Measurements from ENCODE around the gene SERP2.
"Not testable (repeated sequence)": the region's sequence is repeated elsewhere in the genome, so short reads cannot be mapped to it uniquely, and the experiment has no call there.

SERP2 gene

DNA sequence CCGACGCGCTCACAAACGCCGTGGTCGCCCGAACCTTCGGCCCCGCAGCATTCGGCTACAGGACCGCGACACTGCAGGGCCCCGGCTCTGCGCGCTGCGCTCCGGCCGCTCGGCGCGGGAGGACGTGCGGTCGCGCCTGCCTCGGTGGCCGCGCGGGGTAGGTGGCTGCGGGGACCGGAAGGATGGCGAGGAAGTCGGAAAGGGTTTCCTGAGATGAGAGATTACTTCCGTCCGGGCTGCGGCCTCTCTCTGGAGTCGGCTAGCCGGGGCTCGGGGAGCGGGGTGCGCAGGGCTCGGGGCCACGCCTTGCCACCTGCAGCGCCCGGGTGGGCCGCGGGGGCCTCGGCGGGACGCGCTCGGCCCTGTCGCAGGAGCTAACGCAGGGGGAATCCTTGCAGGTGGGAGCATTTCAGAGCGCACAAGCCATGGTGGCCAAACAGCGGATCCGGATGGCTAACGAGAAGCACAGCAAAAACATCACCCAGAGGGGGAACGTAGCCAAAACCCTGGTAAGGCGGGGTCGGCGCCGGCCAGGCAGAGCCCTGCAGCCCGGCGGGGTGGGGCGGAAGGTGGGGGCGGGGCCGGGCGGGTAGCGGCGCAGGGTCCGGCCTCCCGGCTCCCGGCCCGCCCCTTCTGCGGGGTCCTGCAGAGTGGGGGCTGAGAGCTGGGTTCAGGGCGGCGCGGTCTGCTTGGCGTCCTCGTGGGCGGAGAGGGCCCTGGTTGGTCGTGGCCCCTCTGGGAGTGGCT is at the start of gene SERP2:
TSS of gene SERP2 (plus strand) at position 224 of the 747 bp plus-strand sequence. CDS start at position 426, 202 bp downstream.
- DNase-seq (ENCODE audit: low spot score) = no peak
- ChIA-PET POLR2A (ENCODE audit: low non-redundant PET) (no interaction called here), CTCF (no interaction called here)
- no peak within 1 kb of the TSS for H3K27ac ChIP-seq
- TF ChIP-seq, protein P1, sequence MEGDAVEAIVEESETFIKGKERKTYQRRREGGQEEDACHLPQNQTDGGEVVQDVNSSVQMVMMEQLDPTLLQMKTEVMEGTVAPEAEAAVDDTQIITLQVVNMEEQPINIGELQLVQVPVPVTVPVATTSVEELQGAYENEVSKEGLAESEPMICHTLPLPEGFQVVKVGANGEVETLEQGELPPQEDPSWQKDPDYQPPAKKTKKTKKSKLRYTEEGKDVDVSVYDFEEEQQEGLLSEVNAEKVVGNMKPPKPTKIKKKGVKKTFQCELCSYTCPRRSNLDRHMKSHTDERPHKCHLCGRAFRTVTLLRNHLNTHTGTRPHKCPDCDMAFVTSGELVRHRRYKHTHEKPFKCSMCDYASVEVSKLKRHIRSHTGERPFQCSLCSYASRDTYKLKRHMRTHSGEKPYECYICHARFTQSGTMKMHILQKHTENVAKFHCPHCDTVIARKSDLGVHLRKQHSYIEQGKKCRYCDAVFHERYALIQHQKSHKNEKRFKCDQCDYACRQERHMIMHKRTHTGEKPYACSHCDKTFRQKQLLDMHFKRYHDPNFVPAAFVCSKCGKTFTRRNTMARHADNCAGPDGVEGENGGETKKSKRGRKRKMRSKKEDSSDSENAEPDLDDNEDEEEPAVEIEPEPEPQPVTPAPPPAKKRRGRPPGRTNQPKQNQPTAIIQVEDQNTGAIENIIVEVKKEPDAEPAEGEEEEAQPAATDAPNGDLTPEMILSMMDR (conservative IDR thresholded peaks at IDR 0.05; ENCODE audit: low read depth) = no peak

DNA sequence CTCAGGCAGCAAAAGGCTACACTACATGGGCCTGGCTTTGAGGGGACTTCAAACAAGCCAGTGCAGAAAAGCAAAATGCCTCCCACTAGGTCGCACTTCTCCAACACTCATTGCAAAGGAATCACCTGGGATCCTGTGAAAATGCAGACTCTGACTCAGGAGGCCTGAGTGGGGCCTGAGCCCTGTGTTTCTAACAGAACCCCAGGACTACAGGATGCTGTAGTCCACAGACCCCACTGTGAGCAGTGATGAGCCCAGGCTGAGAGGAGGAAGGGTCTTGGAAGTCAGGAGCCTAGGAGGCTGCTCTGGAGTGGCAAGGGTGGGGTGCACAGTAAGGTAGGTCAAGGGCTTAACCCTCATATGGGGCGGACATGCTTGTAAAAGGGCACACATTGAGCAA is 46.7 kb upstream of the SERP2 start:
- H3K27ac ChIP-seq = peak overlapping the region; percentile 12; the same call in 1 of the 2 replicates
- POLR2A ChIA-PET (ENCODE audit: low non-redundant PET) = no interaction called here
- no peak for DNase-seq (ENCODE audit: low spot score)
- CTCF ChIA-PET = no interaction called here
- TF ChIP-seq, protein P1 (conservative IDR thresholded peaks at IDR 0.05; ENCODE audit: low read depth) = no peak

DNA sequence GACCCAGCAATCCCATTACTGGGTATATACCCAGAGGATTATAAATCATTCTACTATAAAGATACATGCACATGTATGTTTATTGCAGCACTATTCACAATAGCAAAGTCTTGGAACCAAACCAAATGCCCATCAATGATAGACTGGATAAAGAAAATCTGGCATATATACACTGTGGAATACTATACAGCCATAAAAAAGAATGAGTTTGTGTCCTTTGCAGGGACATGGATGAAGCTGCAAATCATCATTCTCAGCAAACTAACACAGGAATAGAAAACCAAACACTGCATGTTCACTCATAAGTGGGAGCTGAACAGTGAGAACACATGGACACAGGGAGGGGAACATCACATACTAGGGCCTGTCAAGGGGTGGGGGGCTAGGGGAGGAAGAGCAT is 44.6 kb upstream of the SERP2 start:
- CTCF ChIA-PET; DNase-seq (ENCODE audit: low spot score); POLR2A ChIA-PET (ENCODE audit: low non-redundant PET); H3K27ac ChIP-seq: not testable (repeated sequence)

DNA sequence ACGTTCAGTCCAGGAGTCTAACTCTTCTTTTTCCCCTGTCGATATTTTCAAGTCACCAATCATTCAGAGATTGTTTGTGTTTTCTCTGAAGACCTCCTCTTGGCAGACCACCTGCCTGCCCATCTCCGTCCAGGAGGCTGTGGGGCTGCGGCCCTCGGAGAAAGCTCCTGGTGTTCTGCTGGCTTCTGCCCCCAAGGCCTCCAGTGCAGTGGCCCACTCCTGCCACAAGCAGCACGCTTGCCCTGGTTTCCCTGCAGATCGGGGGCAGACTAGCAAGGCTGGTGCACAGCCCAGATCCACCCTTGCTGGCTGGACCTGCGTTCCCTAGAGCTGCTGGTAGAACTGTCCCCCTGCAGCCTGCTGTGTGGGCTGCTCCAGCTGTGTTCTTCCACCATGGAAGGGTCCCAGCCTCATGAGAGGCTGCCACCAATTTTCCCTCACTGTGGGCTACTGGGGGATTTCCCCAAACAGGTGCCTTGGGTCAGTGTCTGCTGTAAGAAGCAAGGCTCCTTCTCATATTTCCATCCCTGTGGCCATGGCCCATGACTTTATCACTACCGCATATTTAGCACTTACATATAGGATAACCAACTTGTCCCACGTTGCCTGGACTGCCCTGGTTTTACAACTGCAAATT is 43.6 kb upstream of the SERP2 start:
- H3K27ac ChIP-seq = no peak overlapping the region
- DNase-seq (ENCODE audit: low spot score) = no peak
- TF ChIP-seq, protein P1 (conservative IDR thresholded peaks at IDR 0.05; ENCODE audit: low read depth) = no peak
- ChIA-PET POLR2A (ENCODE audit: low non-redundant PET) (no interaction called here), CTCF (no interaction called here)

DNA sequence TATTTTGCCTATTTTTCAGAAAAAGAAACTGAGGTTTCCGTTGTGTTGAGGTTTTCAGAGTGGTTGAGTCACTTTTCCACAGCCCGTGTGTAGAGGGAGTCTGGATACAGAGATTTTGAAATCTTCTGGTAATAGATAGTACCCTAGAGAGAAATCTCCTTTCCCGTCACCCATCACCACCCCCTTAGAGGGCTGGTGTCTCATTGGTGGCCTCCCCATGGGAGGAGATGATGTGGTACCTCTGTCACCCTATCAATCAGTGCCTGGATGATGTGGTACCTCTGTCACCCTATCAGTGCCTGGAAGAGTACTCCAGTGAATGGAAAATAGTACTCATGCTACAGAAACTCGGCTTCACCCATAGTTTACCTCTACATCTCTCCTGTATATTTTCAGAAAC is 42.2 kb upstream of the SERP2 start:
- TF ChIP-seq, protein P1 (conservative IDR thresholded peaks at IDR 0.05; ENCODE audit: low read depth) = no peak
- no peak overlapping the region for H3K27ac ChIP-seq
- POLR2A ChIA-PET (ENCODE audit: low non-redundant PET) = no interaction called here
- no peak for DNase-seq (ENCODE audit: low spot score)
- CTCF ChIA-PET = no interaction called here

DNA sequence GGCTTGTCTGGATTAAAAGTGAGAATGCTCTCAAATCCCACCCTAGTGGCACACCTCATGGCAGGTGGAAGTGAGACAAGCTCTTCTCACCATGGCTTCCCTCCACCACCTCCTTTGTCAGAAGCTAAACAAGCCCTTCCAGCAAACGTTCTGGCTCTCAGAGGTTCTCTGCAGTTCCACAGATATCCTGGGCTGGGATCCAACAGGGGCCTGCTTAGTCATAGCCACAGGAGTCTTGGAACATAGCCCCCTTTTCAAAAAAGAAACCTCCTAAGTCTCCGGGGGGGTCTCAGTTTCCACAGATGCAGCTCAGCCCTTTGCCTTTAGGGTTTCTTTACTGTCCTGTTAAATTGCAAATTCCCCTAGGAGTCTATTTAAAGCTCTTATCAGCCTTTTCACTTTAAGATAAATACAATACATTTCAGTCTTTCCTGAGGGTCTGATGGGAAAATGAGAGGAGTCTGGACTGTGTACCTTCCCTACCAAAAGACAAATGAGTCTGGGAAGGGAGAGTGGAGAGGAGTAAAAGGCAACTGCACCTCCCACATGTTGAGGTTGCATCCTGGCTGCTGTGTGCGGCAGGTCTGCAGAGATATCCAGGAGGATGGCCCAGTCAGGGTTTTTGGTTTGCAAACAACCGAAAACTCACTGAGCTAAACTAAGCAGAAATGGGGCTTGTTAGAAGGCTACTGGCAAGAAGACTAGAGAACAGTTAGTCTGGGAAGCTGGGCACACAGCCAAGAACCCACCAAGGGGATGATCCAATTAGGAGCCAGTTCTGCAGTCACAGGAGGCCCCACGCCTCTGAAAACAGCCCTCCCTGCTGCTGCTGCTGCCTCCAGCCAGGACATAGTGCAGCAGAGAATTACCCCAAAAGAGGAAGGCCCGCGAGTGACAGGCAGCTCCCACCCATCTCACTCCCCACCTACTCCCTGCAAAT is 41.4 kb upstream of the SERP2 start:
- no peak for DNase-seq (ENCODE audit: low spot score)
- POLR2A ChIA-PET (ENCODE audit: low non-redundant PET) = no interaction called here
- TF ChIP-seq, protein P1 (conservative IDR thresholded peaks at IDR 0.05; ENCODE audit: low read depth) = no peak
- CTCF ChIA-PET = no interaction called here
- H3K27ac ChIP-seq = no peak overlapping the region
